HepG2 (cell line): ENCODE data around the gene UGP2. TPM values are rescaled to one million over a fixed set of nuclear protein-coding genes. Genes with fewer than 3 reads are reported as not detected.

Experiments used
- ATAC-seq: fragments of 200-7000 bp; cut with Tn5 transposase; 3 replicates; pipeline ENCODE4 v1.9.1; 2020; ENCODE audit warnings: mild to moderate bottlenecking, moderate library complexity
- BruUV-seq: library from RNA; stranded (reverse); fragments of 400-500 nt; replicated peaks from 2 replicates; lab custom pipeline; 2021; lab: Mats Ljungman, UMichigan
- CTCF ChIA-PET: fragments of 300-600 bp; formaldehyde crosslinking; extraction: SDS; loops from one replicate; lab custom pipeline; 2021; ENCODE audit warnings: low total read pairs, inconsistent platforms, low intra/inter-chr PET ratio; lab: Yijun Ruan, JAX
- POLR2A ChIA-PET: fragments of 350-600 bp; sonication (Branson Sonifier 250); formaldehyde crosslinking; loops from one replicate; lab custom pipeline; 2020; ENCODE audit warnings: antibody characterized with exemption, inconsistent platforms; lab: Yijun Ruan, JAX
- DNase-seq: peaks from one replicate; pipeline ENCODE4 v3.0.0-alpha.2; 2015; ENCODE audit warnings: low spot score
- FAIRE-seq: peaks from 3 replicates; lab custom pipeline; 2011; peaks lifted over from hg19 to GRCh38; lab: Jason Lieb, UNC
- H2AFZ ChIP-seq: one replicate; pipeline ENCODE4 v1.6.1; 2011; ENCODE audit warnings: low read length, inconsistent platforms
- H3K27ac ChIP-seq: fragments of 300-600 bp; 3 replicates; pipeline ENCODE4 v1.8.0; 2011; ENCODE audit warnings: mixed run types, mild to moderate bottlenecking, mixed read lengths, low read length, inconsistent platforms; ENCODE audit not compliant: insufficient read depth; ENCODE audit errors: extremely low read length
- H3K27me3 ChIP-seq, 2 experiments: fragments of 200-600 bp in 1 of 2; 2 replicates in 1 of 2; 3 replicates in 1 of 2; pipeline versions ENCODE4 v1.6.0 to v1.8.0; 2011; ENCODE audit warnings: low read length in 2 of 2, mild to moderate bottlenecking in 2 of 2, moderate library complexity in 2 of 2, inconsistent platforms in 1 of 2; ENCODE audit not compliant: insufficient read depth in 2 of 2, control insufficient read depth in 1 of 2
- H3K36me3 ChIP-seq, 2 experiments: fragments of 200-600 bp in 1 of 2; replicated peaks in 1 of 2; 2 replicates in 1 of 2; 3 replicates in 1 of 2; pipeline versions ENCODE4 v1.5.1 to v1.8.0; 2011; ENCODE audit warnings: low read length in 2 of 2, inconsistent platforms in 1 of 2; ENCODE audit not compliant: insufficient read depth in 2 of 2, control insufficient read depth in 1 of 2
- H3K4me1 ChIP-seq: 2 replicates; pipeline ENCODE4 v1.5.1; 2012; ENCODE audit warnings: low read length, inconsistent platforms; ENCODE audit not compliant: insufficient read depth
- H3K4me2 ChIP-seq: 2 replicates; pipeline ENCODE4 v1.6.0; 2011; ENCODE audit warnings: low read depth, low read length, inconsistent platforms
- H3K4me3 ChIP-seq, 3 experiments: fragments of 200-600 bp in 1 of 3; sonication (generic), shearing (Covaris generic) in 1 of 3; replicated peaks in 1 of 3; 2 replicates each; pipeline ENCODE4 v1.5.1; 2011 to 2016; ENCODE audit warnings: low read length in 3 of 3, inconsistent platforms in 2 of 3, low read depth in 2 of 3, mild to moderate bottlenecking in 2 of 3, control low read depth in 1 of 3, mixed read lengths in 1 of 3; ENCODE audit not compliant: insufficient read depth in 1 of 3
- H3K79me2 ChIP-seq: one replicate; pipeline ENCODE4 v1.6.1; 2011; ENCODE audit warnings: low read length, inconsistent platforms; ENCODE audit not compliant: insufficient read depth
- H3K9ac ChIP-seq: 2 replicates; pipeline ENCODE4 v1.6.0; 2011; ENCODE audit warnings: mild to moderate bottlenecking, low read depth, low read length, inconsistent platforms; ENCODE audit not compliant: insufficient read depth
- H3K9me3 ChIP-seq: 2 replicates; pipeline ENCODE4 v1.5.1; 2012; ENCODE audit warnings: mild to moderate bottlenecking, low read length
- H4K20me1 ChIP-seq: 2 replicates; pipeline ENCODE4 v1.6.0; 2011; ENCODE audit warnings: inconsistent platforms, mild to moderate bottlenecking, low read length, moderate library complexity; ENCODE audit not compliant: insufficient read depth
- AGO2 ChIP-seq: fragments of 200-400 bp; formaldehyde crosslinking; optimal IDR thresholded peaks from 2 replicates; pipeline ENCODE3; 2017; ENCODE audit warnings: mild to moderate bottlenecking, low read depth, low read length, moderate library complexity
- BCL6 ChIP-seq: IDR thresholded peaks from 2 replicates; pipeline ENCODE4 v1.6.1; 2016; ENCODE audit warnings: missing genetic modification reagents, missing compliant biosample characterization
- GATA4 ChIP-seq: sonication (generic); IDR thresholded peaks from 2 replicates; pipeline ENCODE4 v1.6.1; 2016; ENCODE audit warnings: antibody characterized with exemption, low read depth, borderline replicate concordance
- KLF6 ChIP-seq: IDR thresholded peaks from 2 replicates; pipeline ENCODE4 v1.8.0; 2016; ENCODE audit warnings: missing biosample characterization, missing genetic modification reagents
- NFE2L2 ChIP-seq: fragments of 150-350 bp; IDR thresholded peaks from 2 replicates; pipeline ENCODE4 v1.6.1; 2014; ENCODE audit warnings: low read length
- PHB2 ChIP-seq: fragments of 450-650 bp; IDR thresholded peaks from 2 replicates; pipeline ENCODE4 v1.6.1; 2018; ENCODE audit not compliant: partially characterized antibody
- RNF2 ChIP-seq: fragments of 450-650 bp; conservative IDR thresholded peaks from 2 replicates; pipeline ENCODE4 v1.6.1; 2016; ENCODE audit warnings: low read depth
- TGIF2 ChIP-seq: IDR thresholded peaks from 2 replicates; pipeline ENCODE4 v1.6.1; 2016; ENCODE audit warnings: control low read depth, missing compliant biosample characterization
- ZFP90 ChIP-seq: sonication (generic); formaldehyde crosslinking; IDR thresholded peaks from 2 replicates; pipeline ENCODE4 v1.8.0; 2022; ENCODE audit warnings: missing genetic modification reagents, mild to moderate bottlenecking, inconsistent platforms, borderline replicate concordance
- ZNF3 ChIP-seq: IDR thresholded peaks from 2 replicates; pipeline ENCODE4 v1.7.0; 2017; ENCODE audit warnings: inconsistent platforms
- ZNF468 ChIP-seq: sonication (generic); formaldehyde crosslinking; IDR thresholded peaks from 2 replicates; pipeline ENCODE4 v1.8.0; 2022; ENCODE audit warnings: mild to moderate bottlenecking, moderate library complexity, missing genetic modification reagents
- ZNF547 ChIP-seq: sonication (generic); formaldehyde crosslinking; IDR thresholded peaks from 2 replicates; pipeline ENCODE4 v1.5.1; 2020; ENCODE audit warnings: mild to moderate bottlenecking, missing genetic modification reagents
- ZNF580 ChIP-seq: IDR thresholded peaks from 2 replicates; pipeline ENCODE4 v1.6.1; 2016; ENCODE audit warnings: low read depth, borderline replicate concordance
- ZNF678 ChIP-seq: sonication (generic); formaldehyde crosslinking; IDR thresholded peaks from 2 replicates; pipeline ENCODE4 v1.4.0; 2020; ENCODE audit warnings: mild to moderate bottlenecking, missing genetic modification reagents
- ZNF720 ChIP-seq: sonication (generic); formaldehyde crosslinking; IDR thresholded peaks from 2 replicates; pipeline ENCODE4 v1.4.0; 2020; ENCODE audit warnings: missing genetic modification reagents
- ZNF773 ChIP-seq: sonication (generic); formaldehyde crosslinking; IDR thresholded peaks from 2 replicates; pipeline ENCODE4 v1.4.0; 2020; ENCODE audit warnings: missing genetic modification reagents, borderline replicate concordance
- ZSCAN12 ChIP-seq: sonication (generic); formaldehyde crosslinking; IDR thresholded peaks from 2 replicates; pipeline ENCODE4 v1.9.0; 2021; ENCODE audit warnings: mild to moderate bottlenecking, missing genetic modification reagents
- WGBS: methylation state at CpG from one replicate; pipeline ENCODE4 v1.1.6; 2017; ENCODE audit warnings: low lambda C conversion rate; 5-methylcytosine and 5-hydroxymethylcytosine counted together
- in situ Hi-C: cut with HindIII; loops from 2 replicates; pipeline ENCODE4 v1.10.0; 2017; ENCODE audit warnings: low pct_unique_long_range_greater_than_20kb; ENCODE audit not compliant: extremely low pct_ligation_motif_present
- intact Hi-C: fragments of 100-400 bp; cut with micrococcal nuclease; formaldehyde crosslinking; loops from one replicate; pipeline ENCODE4 v1.10.0; 2022; ENCODE audit not compliant: unreplicated experiment
- polyA plus RNA-seq, 8 experiments: library from polyadenylated mRNA; depleted of rRNA in 3 of 8; stranded (reverse) in 7 of 8; unstranded in 1 of 8; fragments of >200 nt; fragmentation: Illumina TruSeq in 4 of 8; extraction: Trizol in 4 of 8; gene quantifications; 2 replicates each; pipeline versions ENCODE4 v1.2.1 to v1.2.3, GENCODE V29; 2011 to 2016; ENCODE audit warnings: low read depth in 4 of 8, missing spikeins in 1 of 8, mixed read lengths in 1 of 8; ENCODE audit not compliant: insufficient read depth in 1 of 8
- total RNA-seq, 5 experiments: library from RNA; depleted of rRNA; stranded (reverse); fragments of >200 nt; fragmentation: Illumina TruSeq; extraction: Trizol; gene quantifications; 2 replicates each; pipeline ENCODE4 v1.2.3, GENCODE V29; 2016; ENCODE audit warnings: low read depth in 1 of 5

UGP2 gene
- total and polyA plus RNA-seq, 2 of the 13 experiments (the other 11 are each of a cell fraction or from before 2014, with no cell fraction given): 96.0 to 134 TPM

GRCh38 chr2:63914311-63914710 lies 72.6 kb downstream of the UGP2 start:
- WGBS: 93% methylated on average over 1 of the region's 1 CpG
- Histone ChIP-seq H3K9ac (no peak overlapping the region), H3K27me3 (no peaks in the 10 kb centered on the region), H4K20me1 (no peaks in the 10 kb centered on the region), H2AFZ (no peak overlapping the region), H3K4me2 (no peak overlapping the region), H3K27ac (no peak overlapping the region), H3K9me3 (no peaks in the 10 kb centered on the region), H3K36me3 (peaks cover 22 to 90% of the 10 kb centered on the region in 2 experiments), H3K4me1 (no peaks in the 10 kb centered on the region), H3K4me3 (no peak overlapping the region), H3K79me2 (no peaks in the 10 kb centered on the region)
- ATAC-seq (no peak), DNase-seq (no peak), FAIRE-seq (no peak)
- ChIA-PET CTCF (no interaction called here), POLR2A (no interaction called here)
- in situ Hi-C loops (no loop called here), intact Hi-C loops (no loop called here)
- no TSS peak for BruUV-seq
- TF ChIP-seq ZNF3 (CRISPR knock-in tag) (no peak), GATA4 (no peak), ZNF468 (CRISPR knock-in tag) (no peak), ZSCAN12 (CRISPR knock-in tag) (no peak), ZNF773 (CRISPR knock-in tag) (no peak), ZNF720 (CRISPR knock-in tag) (no peak), NFE2L2 (no peak), ZNF547 (CRISPR knock-in tag) (no peak), BCL6 (CRISPR knock-in tag) (no peak), ZNF580 (CRISPR knock-in tag) (no peak), TGIF2 (CRISPR knock-in tag) (no peak), PHB2 (no peak), AGO2 (no peak), ZNF678 (CRISPR knock-in tag) (no peak), KLF6 (CRISPR knock-in tag) (no peak), RNF2 (no peak), ZFP90 (CRISPR knock-in tag) (no peak)
